ENCODE data around the gene NAB1. TPM values are rescaled to one million over a fixed set of nuclear protein-coding genes. Genes with fewer than 3 reads are reported as not detected.

Gene NAB1
- total RNA-seq, 1 experiment from 2014 or later: 36.9 TPM

DNA sequence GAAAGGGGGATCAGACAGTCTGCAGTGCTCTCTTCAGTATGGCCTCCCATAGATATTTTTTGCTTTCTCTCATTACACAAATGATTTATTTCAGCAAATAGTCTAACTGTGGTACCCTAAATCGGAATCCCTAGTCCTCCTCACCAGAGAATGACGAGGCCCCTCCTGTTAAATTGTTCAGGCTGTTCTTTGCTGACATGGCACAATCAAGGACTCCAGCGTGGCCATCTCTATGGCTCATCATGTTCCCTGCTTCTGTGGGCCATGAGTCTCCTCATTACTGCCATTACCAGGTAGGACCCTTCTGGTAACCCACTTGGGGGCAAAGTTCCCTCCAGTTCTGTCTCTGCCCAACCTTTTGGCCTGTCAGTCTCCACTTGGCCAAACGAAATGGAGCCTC lies 62.2 kb downstream of the NAB1 start:
- no CpG with 5 or more reads among the region's 4 CpGs for WGBS (ENCODE audit: extremely low coverage, insufficient read length, low lambda C conversion rate)
- H2BK5ac ChIP-seq (ENCODE audit: insufficient read length, low read length): no peak overlapping the region
- no peak overlapping the region for H4K5ac ChIP-seq (ENCODE audit: insufficient read length, low read depth, low read length)
- no peaks in the 10 kb centered on the region for H3K79me2 ChIP-seq (ENCODE audit: insufficient read depth, low read length)
- H3K23me2 ChIP-seq (ENCODE audit: insufficient read length, low read depth, low read length, poor library complexity, severe bottlenecking): no peaks in the 10 kb centered on the region
- no peak overlapping the region for H2AFZ ChIP-seq (ENCODE audit: low read length)
- H4K91ac ChIP-seq (ENCODE audit: insufficient read length, low read depth, low read length): no peak overlapping the region
- no peak overlapping the region for H3K27ac ChIP-seq (ENCODE audit: insufficient read length, low read depth, low read length)
- H3K23ac ChIP-seq (ENCODE audit: insufficient read length, low read depth, low read length): no peak overlapping the region
- H3K56ac ChIP-seq (ENCODE audit: insufficient read length, low read depth, low read length): no peak overlapping the region
- no peak overlapping the region for H3T11ph ChIP-seq (ENCODE audit: low read length)
- H2BK120ac ChIP-seq (ENCODE audit: low read depth, low read length, poor library complexity, severe bottlenecking): no peak overlapping the region
- H4K8ac ChIP-seq (replicated peaks; ENCODE audit: insufficient read length, low read depth, low read length): no peak overlapping the region
- no peaks in the 10 kb centered on the region for H3K9me3 ChIP-seq (ENCODE audit: control insufficient read depth, low read depth, low read length)
- no peaks in the 10 kb centered on the region for H3K4me1 ChIP-seq (ENCODE audit: insufficient read depth, low read length)
- H2BK20ac ChIP-seq (ENCODE audit: low read depth, low read length, poor library complexity, severe bottlenecking): no peak overlapping the region
- no peak overlapping the region for H2BK12ac ChIP-seq (ENCODE audit: insufficient read length, low read depth, low read length)
- no peak overlapping the region for H2AK5ac ChIP-seq (ENCODE audit: insufficient read length, low read length)
- H3K4me1 Mint-ChIP-seq: no peaks in the 10 kb centered on the region
- H3K9me3 Mint-ChIP-seq: peaks cover 4 to 16% of the 10 kb centered on the region in 2 experiments; a peak in 4 of 5 replicates
- peaks cover 3 to 9% (median 5%) of the 10 kb centered on the region in 3 experiments; a peak in 6 of 7 replicates for H3K36me3 Mint-ChIP-seq (ENCODE audit: insufficient read depth in 1 of 3, low read depth in 3 of 3)
- no peak overlapping the region for H3K14ac ChIP-seq (ENCODE audit: insufficient read depth, low read length)
- H3K18ac ChIP-seq (ENCODE audit: insufficient read length, low read depth, low read length): no peak overlapping the region
- DNase-seq: no peak
- TF ChIP-seq, protein P1, sequence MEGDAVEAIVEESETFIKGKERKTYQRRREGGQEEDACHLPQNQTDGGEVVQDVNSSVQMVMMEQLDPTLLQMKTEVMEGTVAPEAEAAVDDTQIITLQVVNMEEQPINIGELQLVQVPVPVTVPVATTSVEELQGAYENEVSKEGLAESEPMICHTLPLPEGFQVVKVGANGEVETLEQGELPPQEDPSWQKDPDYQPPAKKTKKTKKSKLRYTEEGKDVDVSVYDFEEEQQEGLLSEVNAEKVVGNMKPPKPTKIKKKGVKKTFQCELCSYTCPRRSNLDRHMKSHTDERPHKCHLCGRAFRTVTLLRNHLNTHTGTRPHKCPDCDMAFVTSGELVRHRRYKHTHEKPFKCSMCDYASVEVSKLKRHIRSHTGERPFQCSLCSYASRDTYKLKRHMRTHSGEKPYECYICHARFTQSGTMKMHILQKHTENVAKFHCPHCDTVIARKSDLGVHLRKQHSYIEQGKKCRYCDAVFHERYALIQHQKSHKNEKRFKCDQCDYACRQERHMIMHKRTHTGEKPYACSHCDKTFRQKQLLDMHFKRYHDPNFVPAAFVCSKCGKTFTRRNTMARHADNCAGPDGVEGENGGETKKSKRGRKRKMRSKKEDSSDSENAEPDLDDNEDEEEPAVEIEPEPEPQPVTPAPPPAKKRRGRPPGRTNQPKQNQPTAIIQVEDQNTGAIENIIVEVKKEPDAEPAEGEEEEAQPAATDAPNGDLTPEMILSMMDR (conservative IDR thresholded peaks at IDR 0.05): no peak
- H3K4me2 ChIP-seq (ENCODE audit: insufficient read depth, insufficient read length, low read length): no peak overlapping the region
- no peak overlapping the region for H3K9ac ChIP-seq (ENCODE audit: extremely low read depth, insufficient read length, low read length)
- no peaks in the 10 kb centered on the region for H3K27me3 ChIP-seq (ENCODE audit: insufficient read depth, low read length)
- no peak overlapping the region for H3K4ac ChIP-seq (ENCODE audit: low read depth, low read length)
- no peak overlapping the region for H2BK15ac ChIP-seq (ENCODE audit: low read depth, low read length)
- H3K27me3 Mint-ChIP-seq (ENCODE audit: low read depth): peaks cover 2% of the 10 kb centered on the region
- no peaks in the 10 kb centered on the region for H3K79me1 ChIP-seq (ENCODE audit: insufficient read depth, low read depth, low read length, poor library complexity, severe bottlenecking)
- H4K20me1 ChIP-seq (ENCODE audit: control insufficient read depth, insufficient read depth, insufficient read length): no peaks in the 10 kb centered on the region
- no peak overlapping the region for H3K4me3 Mint-ChIP-seq
- no peak overlapping the region for H3K27ac Mint-ChIP-seq
